PC-3 (cell line): ENCODE data around the gene PCNX2. TPM values are rescaled to one million over a fixed set of nuclear protein-coding genes. Genes with fewer than 3 reads are reported as not detected.

Experiments used
- ATAC-seq: fragments of 200-7000 bp; cut with Tn5 transposase; 2 replicates; pipeline ENCODE4 v1.9.1; 2020; ENCODE audit warnings: mild to moderate bottlenecking, moderate library complexity
- BruUV-seq: library from RNA; stranded (reverse); fragments of 400-500 nt; replicated peaks from 2 replicates; lab custom pipeline; 2021; lab: Mats Ljungman, UMichigan
- CTCF ChIA-PET: fragments of 300-600 bp; sonication (Branson Sonifier 250); formaldehyde crosslinking; loops from one replicate; lab custom pipeline; 2022; ENCODE audit warnings: antibody characterized with exemption; lab: Charles Lee
- POLR2A ChIA-PET: fragments of 300-600 bp; sonication (Branson Sonifier 250); formaldehyde crosslinking; loops from one replicate; lab custom pipeline; 2022; ENCODE audit warnings: antibody characterized with exemption; ENCODE audit not compliant: unreplicated experiment; lab: Charles Lee
- DNase-seq: peaks from one replicate; pipeline ENCODE4 v3.0.0-alpha.2; 2015
- H2AFZ ChIP-seq: fragments of 300-600 bp; sonication (generic); 2 replicates; pipeline ENCODE4 v1.6.0; 2016; ENCODE audit warnings: antibody characterized with exemption, low read length
- H3F3A ChIP-seq: fragments of 300-600 bp; sonication (generic); one replicate; pipeline ENCODE4 v1.6.0; 2017; ENCODE audit warnings: antibody characterized with exemption, low read length, control low read depth, mild to moderate bottlenecking; ENCODE audit not compliant: unreplicated experiment
- H3K27ac ChIP-seq: fragments of 300-600 bp; sonication (generic); 2 replicates; pipeline ENCODE4 v1.5.1; 2016; ENCODE audit warnings: mild to moderate bottlenecking, low read length
- H3K27me3 ChIP-seq: fragments of 300-600 bp; sonication (generic); 2 replicates; pipeline ENCODE4 v1.6.1; 2016; ENCODE audit warnings: low read length, mixed read lengths
- H3K36me3 ChIP-seq: fragments of 300-600 bp; sonication (generic); 2 replicates; pipeline ENCODE4 v1.6.1; 2016; ENCODE audit warnings: low read depth, mixed run types, low read length, mixed read lengths
- H3K4me1 ChIP-seq: fragments of 300-600 bp; sonication (generic); 2 replicates; pipeline ENCODE4 v1.5.1; 2016; ENCODE audit warnings: low read length; ENCODE audit not compliant: insufficient read depth
- H3K4me2 ChIP-seq: fragments of 300-600 bp; sonication (generic); 2 replicates; pipeline ENCODE4 v1.6.0; 2016; ENCODE audit warnings: low read length
- H3K4me3 ChIP-seq: fragments of 300-600 bp; sonication (generic); 2 replicates; pipeline ENCODE4 v1.5.1; 2016; ENCODE audit warnings: mild to moderate bottlenecking, low read length, mixed read lengths
- H3K79me2 ChIP-seq: fragments of 300-600 bp; sonication (generic); 2 replicates; pipeline ENCODE4 v1.6.1; 2017; ENCODE audit warnings: low read length, mixed read lengths
- H3K9ac ChIP-seq: fragments of 300-600 bp; sonication (generic); 2 replicates; pipeline ENCODE4 v1.6.0; 2016; ENCODE audit warnings: mild to moderate bottlenecking, low read length
- H3K9me2 ChIP-seq: fragments of 300-600 bp; sonication (generic); replicated peaks from 2 replicates; pipeline ENCODE4 v1.6.1; 2016; ENCODE audit warnings: mixed run types, low read length, mixed read lengths
- H3K9me3 ChIP-seq: fragments of 300-600 bp; sonication (generic); 2 replicates; pipeline ENCODE4 v1.6.1; 2016; ENCODE audit warnings: low read length, mixed read lengths
- H4K20me1 ChIP-seq: fragments of 300-600 bp; sonication (generic); 2 replicates; pipeline ENCODE4 v1.6.1; 2016; ENCODE audit warnings: low read length, mixed read lengths
- EZH2 ChIP-seq: fragments of 300-600 bp; sonication (generic); IDR thresholded peaks from one replicate; pipeline ENCODE4 v1.6.1; 2017; ENCODE audit warnings: antibody characterized with exemption, mild to moderate bottlenecking, low read length; ENCODE audit not compliant: unreplicated experiment
- EZH2phosphoT487 ChIP-seq: fragments of 300-600 bp; sonication (generic); IDR thresholded peaks from 2 replicates; pipeline ENCODE4 v1.6.1; 2018; ENCODE audit warnings: mild to moderate bottlenecking, antibody characterized with exemption, low read length, borderline replicate concordance
- intact Hi-C: fragments of 100-400 bp; cut with micrococcal nuclease; formaldehyde crosslinking; loops from 2 replicates; pipeline ENCODE4 v1.9.0; 2023
- total RNA-seq: library from RNA; depleted of rRNA; stranded (reverse); fragments of >200 nt; gene quantifications from 2 replicates; pipeline ENCODE4 v1.2.3, GENCODE V29; 2014
- TF ChIP-seq, protein P1 (sequence below): fragments of 300-600 bp; sonication (generic); conservative IDR thresholded peaks from 2 replicates; pipeline ENCODE4 v1.5.1; 2017; ENCODE audit warnings: antibody characterized with exemption, low read depth, mild to moderate bottlenecking, low read length

PCNX2 gene
- total RNA-seq, 1 experiment from 2014 or later: 17.3 TPM

GRCh38 chr1:233313434-233314155, 18.1 kb upstream of the PCNX2 start:
- H3K9me3 ChIP-seq: no peaks in the 10 kb centered on the region
- DNase-seq (no peak), ATAC-seq (no peak)
- BruUV-seq: no TSS peak
- no peaks in the 10 kb centered on the region for H4K20me1 ChIP-seq
- TF ChIP-seq EZH2phosphoT487 (no peak), EZH2 (no peak)
- TF ChIP-seq, protein P1, sequence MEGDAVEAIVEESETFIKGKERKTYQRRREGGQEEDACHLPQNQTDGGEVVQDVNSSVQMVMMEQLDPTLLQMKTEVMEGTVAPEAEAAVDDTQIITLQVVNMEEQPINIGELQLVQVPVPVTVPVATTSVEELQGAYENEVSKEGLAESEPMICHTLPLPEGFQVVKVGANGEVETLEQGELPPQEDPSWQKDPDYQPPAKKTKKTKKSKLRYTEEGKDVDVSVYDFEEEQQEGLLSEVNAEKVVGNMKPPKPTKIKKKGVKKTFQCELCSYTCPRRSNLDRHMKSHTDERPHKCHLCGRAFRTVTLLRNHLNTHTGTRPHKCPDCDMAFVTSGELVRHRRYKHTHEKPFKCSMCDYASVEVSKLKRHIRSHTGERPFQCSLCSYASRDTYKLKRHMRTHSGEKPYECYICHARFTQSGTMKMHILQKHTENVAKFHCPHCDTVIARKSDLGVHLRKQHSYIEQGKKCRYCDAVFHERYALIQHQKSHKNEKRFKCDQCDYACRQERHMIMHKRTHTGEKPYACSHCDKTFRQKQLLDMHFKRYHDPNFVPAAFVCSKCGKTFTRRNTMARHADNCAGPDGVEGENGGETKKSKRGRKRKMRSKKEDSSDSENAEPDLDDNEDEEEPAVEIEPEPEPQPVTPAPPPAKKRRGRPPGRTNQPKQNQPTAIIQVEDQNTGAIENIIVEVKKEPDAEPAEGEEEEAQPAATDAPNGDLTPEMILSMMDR: no peak
- no peak overlapping the region for H3K4me3 ChIP-seq
- ChIA-PET POLR2A (no interaction called here), CTCF (no interaction called here)
- no peak overlapping the region for H3K9ac ChIP-seq
- intact Hi-C loops: no loop called here
- peaks cover 19% of the 10 kb centered on the region for H3K4me1 ChIP-seq
- H3K27ac ChIP-seq: no peak overlapping the region
- H3K36me3 ChIP-seq: no peaks in the 10 kb centered on the region
- H3K27me3 ChIP-seq: no peaks in the 10 kb centered on the region
- no peak overlapping the region for H3K4me2 ChIP-seq
- no peaks in the 10 kb centered on the region for H3F3A ChIP-seq
- H3K79me2 ChIP-seq: no peaks in the 10 kb centered on the region
- no peaks in the 10 kb centered on the region for H3K9me2 ChIP-seq
- no peak overlapping the region for H2AFZ ChIP-seq

DNA sequence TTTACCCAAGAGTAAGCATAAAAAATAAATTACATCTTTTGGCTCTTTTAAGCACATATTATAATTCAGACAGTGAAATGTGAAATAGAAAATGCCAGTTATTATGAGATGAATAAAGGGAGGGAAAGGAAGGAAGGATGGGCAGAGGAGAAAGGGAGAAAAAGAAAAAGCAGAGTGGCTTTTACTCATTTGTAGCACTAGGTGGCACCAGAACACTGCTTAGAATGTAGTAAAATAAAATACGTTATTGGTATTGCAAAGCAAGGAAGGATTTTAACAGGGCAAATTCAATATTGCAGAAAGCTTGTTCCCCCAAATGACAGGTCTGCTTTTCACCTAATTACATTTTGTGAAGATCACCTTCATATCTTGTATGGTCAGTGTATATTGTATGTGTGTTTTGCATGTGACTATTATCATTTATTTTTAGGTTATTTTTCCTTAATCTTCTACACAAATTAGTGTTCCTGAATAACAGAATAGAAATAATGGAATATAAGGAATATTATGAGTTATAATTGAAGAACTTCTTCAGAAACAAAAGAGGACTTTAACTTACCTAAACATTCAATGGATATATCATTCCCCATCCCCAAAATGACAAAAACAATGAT, 9.1 kb upstream of the PCNX2 start:
- no TSS peak for BruUV-seq
- H3K4me1 ChIP-seq: peaks cover 1% of the 10 kb centered on the region; the same call in 1 of the 2 replicates
- ATAC-seq: peak; percentile 71
- peak; percentile 74 for DNase-seq
- no peaks in the 10 kb centered on the region for H4K20me1 ChIP-seq
- H3K27me3 ChIP-seq: no peaks in the 10 kb centered on the region
- no peaks in the 10 kb centered on the region for H3F3A ChIP-seq
- H3K9me3 ChIP-seq: 0 out of 2 replicates have a peak, but pooled peaks cover 6% of the 10 kb centered on the region
- CTCF ChIA-PET: no interaction called here
- H3K79me2 ChIP-seq: no peaks in the 10 kb centered on the region
- H2AFZ ChIP-seq: no peak overlapping the region
- TF ChIP-seq, protein P1: peak; percentile 93
- TF ChIP-seq EZH2 (no peak), EZH2phosphoT487 (no peak)
- intact Hi-C loops: loop anchor here (1.0 to 5.0 kb wide), 5 partner anchors 60 to 763 kb away; no protein-coding TSS in a partner anchor
- H3K27ac ChIP-seq: no peak overlapping the region
- no peak overlapping the region for H3K9ac ChIP-seq
- H3K4me3 ChIP-seq: no peak overlapping the region
- H3K4me2 ChIP-seq: no peak overlapping the region
- no peaks in the 10 kb centered on the region for H3K36me3 ChIP-seq
- no peaks in the 10 kb centered on the region for H3K9me2 ChIP-seq
- POLR2A ChIA-PET: no interaction called here
